Measurements from ENCODE around the gene TUBA3D.
"Not testable (repeated sequence)": the region's sequence is repeated elsewhere in the genome, so short reads cannot be mapped to it uniquely, and the experiment has no call there.

- not testable (repeated sequence) for TF ChIP-seq YY1, CTCF (tag by site-specific recombination; IDR thresholded peaks at IDR 0.05)
Observed at GRCh38 chr2:131476363-131476762, 444 bp downstream of the TUBA3D start.
